WTC11 (cell line): Measurements from ENCODE around the gene EVI5L. TPM values are rescaled to one million over a fixed set of nuclear protein-coding genes. Genes with fewer than 3 reads are reported as not detected.

ENCODE experiments used
- ATAC-seq: fragments of 200-7000 bp; cut with Tn5 transposase; 2 replicates; pipeline ENCODE4 v1.10.0; 2021; ENCODE audit warnings: mild to moderate bottlenecking, moderate library complexity
- CTCF ChIA-PET: fragments of 300-600 bp; sonication (Branson Sonifier 250); formaldehyde crosslinking; loops from one replicate; lab custom pipeline; 2021; ENCODE audit warnings: antibody characterized with exemption; lab: Charles Lee
- POLR2A ChIA-PET: fragments of 350-600 bp; sonication (Branson Sonifier 250); formaldehyde crosslinking; loops from one replicate; lab custom pipeline; 2021; ENCODE audit warnings: antibody characterized with exemption; lab: Charles Lee
- DNase-seq: peaks from one replicate; pipeline ENCODE4 v3.0.0; 2021; ENCODE audit warnings: low spot score
- H3K27ac Mint-ChIP-seq: 2 replicates; pipeline ENCODE4 v1.8.0; 2021; ENCODE audit warnings: mixed read lengths
- H3K27me3 Mint-ChIP-seq: 2 replicates; pipeline ENCODE4 v1.8.0; 2021; ENCODE audit warnings: low read depth, mild to moderate bottlenecking, moderate library complexity, mixed read lengths
- H3K36me3 Mint-ChIP-seq: 2 replicates; pipeline ENCODE4 v1.8.0; 2021; ENCODE audit warnings: mixed read lengths
- H3K4me1 Mint-ChIP-seq: 2 replicates; pipeline ENCODE4 v1.8.0; 2022; ENCODE audit warnings: mixed read lengths
- H3K4me3 Mint-ChIP-seq: 2 replicates; pipeline ENCODE4 v1.8.0; 2021; ENCODE audit warnings: mild to moderate bottlenecking, moderate library complexity, mixed read lengths
- H3K9me3 Mint-ChIP-seq: 2 replicates; pipeline ENCODE4 v1.8.0; 2021; ENCODE audit warnings: mixed read lengths
- ATF3 ChIP-seq: sonication (generic); formaldehyde crosslinking; conservative IDR thresholded peaks from 2 replicates; pipeline ENCODE4 v1.8.1; 2022; ENCODE audit warnings: mild to moderate bottlenecking, missing genetic modification reagents
- ATF6 ChIP-seq: sonication (generic); formaldehyde crosslinking; IDR thresholded peaks from 2 replicates; pipeline ENCODE4 v1.8.1; 2023; ENCODE audit warnings: mild to moderate bottlenecking, missing genetic modification reagents
- CREB1 ChIP-seq: sonication (generic); formaldehyde crosslinking; IDR thresholded peaks from 2 replicates; pipeline ENCODE4 v1.8.0; 2023; ENCODE audit warnings: mild to moderate bottlenecking, missing genetic modification reagents
- ELF4 ChIP-seq: sonication (generic); formaldehyde crosslinking; IDR thresholded peaks from 2 replicates; pipeline ENCODE4 v1.8.1; 2022; ENCODE audit warnings: low read depth, mild to moderate bottlenecking, moderate library complexity, missing genetic modification reagents
- ETV6 ChIP-seq: sonication (generic); formaldehyde crosslinking; IDR thresholded peaks from 2 replicates; pipeline ENCODE4 v1.8.1; 2022; ENCODE audit warnings: mild to moderate bottlenecking, missing genetic modification reagents
- GRHL2 ChIP-seq: fragments of 250-450 bp; sonication (Bioruptor Pico); IDR thresholded peaks from 2 replicates; pipeline ENCODE4 v1.8.0; 2022; ENCODE audit warnings: mild to moderate bottlenecking, moderate library complexity; ENCODE audit not compliant: insufficient replicate concordance, severe bottlenecking
- HMGA2 ChIP-seq: fragments of 250-450 bp; sonication (Bioruptor Pico); IDR thresholded peaks from 2 replicates; pipeline ENCODE4 v1.4.0; 2021; ENCODE audit warnings: mild to moderate bottlenecking, moderate library complexity
- NR1H2 ChIP-seq: sonication (generic); formaldehyde crosslinking; IDR thresholded peaks from 2 replicates; pipeline ENCODE4 v1.9.0; 2021; ENCODE audit warnings: mild to moderate bottlenecking, moderate library complexity, missing genetic modification reagents
- PREB ChIP-seq: sonication (generic); formaldehyde crosslinking; IDR thresholded peaks from 2 replicates; pipeline ENCODE4 v1.8.1; 2022; ENCODE audit warnings: mild to moderate bottlenecking, missing genetic modification reagents, moderate library complexity, borderline replicate concordance
- SMAD3 ChIP-seq: sonication (generic); formaldehyde crosslinking; IDR thresholded peaks from 2 replicates; pipeline ENCODE4 v1.8.0; 2022; ENCODE audit warnings: missing genetic modification reagents, mild to moderate bottlenecking, borderline replicate concordance
- ZNF232 ChIP-seq: sonication (generic); formaldehyde crosslinking; IDR thresholded peaks from 2 replicates; pipeline ENCODE4 v1.8.0; 2022; ENCODE audit warnings: mild to moderate bottlenecking, missing genetic modification reagents
- ZNF425 ChIP-seq: fragments of 250-450 bp; sonication (Bioruptor Pico); conservative IDR thresholded peaks from 2 replicates; pipeline ENCODE4 v1.9.0; 2021; ENCODE audit warnings: mild to moderate bottlenecking
- total RNA-seq: library from RNA; stranded (reverse); gene quantifications from 3 replicates; pipeline ENCODE4 v1.2.3, GENCODE V29; 2021
- TF ChIP-seq, protein P1 (sequence below): sonication (generic); formaldehyde crosslinking; IDR thresholded peaks from 2 replicates; pipeline ENCODE4 v1.8.1; 2023; ENCODE audit warnings: mild to moderate bottlenecking, missing genetic modification reagents
- TF ChIP-seq, protein P2 (sequence below): fragments of 200-600 bp; IDR thresholded peaks from 2 replicates; pipeline ENCODE4 v1.8.0; 2022; ENCODE audit warnings: antibody characterized with exemption
- TF ChIP-seq, protein P3 (sequence below): fragments of 250-450 bp; sonication (Bioruptor Pico); IDR thresholded peaks from 2 replicates; pipeline ENCODE4 v1.8.0; 2021; ENCODE audit warnings: mild to moderate bottlenecking
- TF ChIP-seq, protein P4 (sequence below): sonication (generic); formaldehyde crosslinking; IDR thresholded peaks from 2 replicates; pipeline ENCODE4 v1.8.0; 2022; ENCODE audit warnings: mild to moderate bottlenecking, missing genetic modification reagents

EVI5L gene
- total RNA-seq, 1 experiment from 2014 or later = 10.5 TPM

DNA sequence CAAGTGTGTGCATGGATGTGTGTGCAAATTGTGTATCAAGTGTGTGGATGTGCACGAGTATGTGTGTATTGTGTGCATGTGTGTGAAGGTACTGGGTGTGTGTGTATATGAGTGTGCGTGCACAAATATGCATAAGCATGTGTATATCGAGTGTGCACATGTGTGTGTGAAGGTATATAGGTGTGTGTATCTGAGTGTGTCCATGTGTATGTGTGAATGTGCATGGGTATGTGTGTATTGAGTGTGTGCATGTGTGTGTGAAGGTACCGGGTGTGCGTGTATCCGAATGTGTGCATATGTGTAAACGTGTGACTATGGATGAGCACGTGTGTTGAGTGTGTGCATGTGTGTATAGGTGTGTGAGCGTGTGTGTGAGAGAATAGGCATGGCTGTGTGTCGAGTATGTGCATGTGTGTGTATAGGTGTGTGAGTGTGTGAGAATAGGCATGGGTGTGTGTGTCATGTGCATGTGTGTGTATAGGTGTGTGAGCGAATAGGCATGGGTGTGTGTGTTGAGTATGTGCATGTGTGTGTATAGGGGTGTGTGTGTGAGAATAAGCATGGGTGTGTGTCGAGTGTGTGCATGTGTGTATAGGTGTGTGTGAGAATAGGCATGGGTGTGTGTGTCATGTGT is 12.8 kb downstream of the EVI5L start:
- H3K4me1 Mint-ChIP-seq = no peaks in the 10 kb centered on the region
- no peak overlapping the region for H3K27ac Mint-ChIP-seq
- H3K4me3 Mint-ChIP-seq = no peak overlapping the region
- no peaks in the 10 kb centered on the region for H3K36me3 Mint-ChIP-seq
- ChIA-PET POLR2A (no interaction called here), CTCF (no interaction called here)
- no peak for ATAC-seq
- DNase-seq = no peak
- TF ChIP-seq, protein P1, sequence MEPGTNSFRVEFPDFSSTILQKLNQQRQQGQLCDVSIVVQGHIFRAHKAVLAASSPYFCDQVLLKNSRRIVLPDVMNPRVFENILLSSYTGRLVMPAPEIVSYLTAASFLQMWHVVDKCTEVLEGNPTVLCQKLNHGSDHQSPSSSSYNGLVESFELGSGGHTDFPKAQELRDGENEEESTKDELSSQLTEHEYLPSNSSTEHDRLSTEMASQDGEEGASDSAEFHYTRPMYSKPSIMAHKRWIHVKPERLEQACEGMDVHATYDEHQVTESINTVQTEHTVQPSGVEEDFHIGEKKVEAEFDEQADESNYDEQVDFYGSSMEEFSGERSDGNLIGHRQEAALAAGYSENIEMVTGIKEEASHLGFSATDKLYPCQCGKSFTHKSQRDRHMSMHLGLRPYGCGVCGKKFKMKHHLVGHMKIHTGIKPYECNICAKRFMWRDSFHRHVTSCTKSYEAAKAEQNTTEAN (CRISPR knock-in tag) = 0 out of 2 replicates have a peak, but pooled peaks have one; percentile 70
- TF ChIP-seq PREB = no peak
- TF ChIP-seq NR1H2 (CRISPR knock-in tag) = no peak
- TF ChIP-seq ZNF425 (CRISPR knock-in tag) = no peak
- TF ChIP-seq HMGA2 = no peak
- TF ChIP-seq ETV6 (CRISPR knock-in tag) = no peak
- TF ChIP-seq, protein P2, sequence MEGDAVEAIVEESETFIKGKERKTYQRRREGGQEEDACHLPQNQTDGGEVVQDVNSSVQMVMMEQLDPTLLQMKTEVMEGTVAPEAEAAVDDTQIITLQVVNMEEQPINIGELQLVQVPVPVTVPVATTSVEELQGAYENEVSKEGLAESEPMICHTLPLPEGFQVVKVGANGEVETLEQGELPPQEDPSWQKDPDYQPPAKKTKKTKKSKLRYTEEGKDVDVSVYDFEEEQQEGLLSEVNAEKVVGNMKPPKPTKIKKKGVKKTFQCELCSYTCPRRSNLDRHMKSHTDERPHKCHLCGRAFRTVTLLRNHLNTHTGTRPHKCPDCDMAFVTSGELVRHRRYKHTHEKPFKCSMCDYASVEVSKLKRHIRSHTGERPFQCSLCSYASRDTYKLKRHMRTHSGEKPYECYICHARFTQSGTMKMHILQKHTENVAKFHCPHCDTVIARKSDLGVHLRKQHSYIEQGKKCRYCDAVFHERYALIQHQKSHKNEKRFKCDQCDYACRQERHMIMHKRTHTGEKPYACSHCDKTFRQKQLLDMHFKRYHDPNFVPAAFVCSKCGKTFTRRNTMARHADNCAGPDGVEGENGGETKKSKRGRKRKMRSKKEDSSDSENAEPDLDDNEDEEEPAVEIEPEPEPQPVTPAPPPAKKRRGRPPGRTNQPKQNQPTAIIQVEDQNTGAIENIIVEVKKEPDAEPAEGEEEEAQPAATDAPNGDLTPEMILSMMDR = no peak
- TF ChIP-seq, protein P3, sequence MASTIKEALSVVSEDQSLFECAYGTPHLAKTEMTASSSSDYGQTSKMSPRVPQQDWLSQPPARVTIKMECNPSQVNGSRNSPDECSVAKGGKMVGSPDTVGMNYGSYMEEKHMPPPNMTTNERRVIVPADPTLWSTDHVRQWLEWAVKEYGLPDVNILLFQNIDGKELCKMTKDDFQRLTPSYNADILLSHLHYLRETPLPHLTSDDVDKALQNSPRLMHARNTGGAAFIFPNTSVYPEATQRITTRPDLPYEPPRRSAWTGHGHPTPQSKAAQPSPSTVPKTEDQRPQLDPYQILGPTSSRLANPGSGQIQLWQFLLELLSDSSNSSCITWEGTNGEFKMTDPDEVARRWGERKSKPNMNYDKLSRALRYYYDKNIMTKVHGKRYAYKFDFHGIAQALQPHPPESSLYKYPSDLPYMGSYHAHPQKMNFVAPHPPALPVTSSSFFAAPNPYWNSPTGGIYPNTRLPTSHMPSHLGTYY (CRISPR knock-in tag) = no peak
- peaks cover 6% of the 10 kb centered on the region for H3K9me3 Mint-ChIP-seq
- peaks cover 26% of the 10 kb centered on the region for H3K27me3 Mint-ChIP-seq

- TF ChIP-seq ZNF232 = no peak
- TF ChIP-seq ATF6 (CRISPR knock-in tag) = no peak
- TF ChIP-seq, protein P4, sequence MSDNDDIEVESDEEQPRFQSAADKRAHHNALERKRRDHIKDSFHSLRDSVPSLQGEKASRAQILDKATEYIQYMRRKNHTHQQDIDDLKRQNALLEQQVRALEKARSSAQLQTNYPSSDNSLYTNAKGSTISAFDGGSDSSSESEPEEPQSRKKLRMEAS (CRISPR knock-in tag) = no peak
- TF ChIP-seq SMAD3 = no peak
- TF ChIP-seq CREB1 (CRISPR knock-in tag) = no peak
- TF ChIP-seq GRHL2 (CRISPR knock-in tag) = no peak
- TF ChIP-seq ATF3 (CRISPR knock-in tag) = no peak
- TF ChIP-seq ELF4 (CRISPR knock-in tag) = no peak
- no peak for ATAC-seq
- Mint-ChIP-seq H3K27me3 (peaks cover 23% of the 10 kb centered on the region), H3K27ac (no peak overlapping the region), H3K4me1 (no peaks in the 10 kb centered on the region), H3K4me3 (no peak overlapping the region), H3K9me3 (peaks cover 6% of the 10 kb centered on the region), H3K36me3 (no peaks in the 10 kb centered on the region)
- ChIA-PET CTCF (no interaction called here), POLR2A (no interaction called here)
- DNase-seq = no peak
Measured at GRCh38 chr19:7843521-7843920, 13.5 kb downstream of the EVI5L start.
